ENCODE results near the gene EXPH5.

- no peak for TF ChIP-seq CTCF (IDR thresholded peaks at IDR 0.05)
- no peak for TF ChIP-seq POLR2A (IDR thresholded peaks at IDR 0.05)
Measured at GRCh38 chr11:108545909-108546501, 47.6 kb downstream of the EXPH5 start.
